C4-2B (cell line): Measurements from ENCODE around the gene PRH2.

Source experiments
- ZFX ChIP-seq: fragments of 450-650 bp; IDR thresholded peaks from 2 replicates; pipeline ENCODE4 v1.6.1; 2017
- TF ChIP-seq, protein P1 (sequence below): fragments of 450-650 bp; conservative IDR thresholded peaks from 2 replicates; pipeline ENCODE4 v1.5.1; 2017; ENCODE audit warnings: mild to moderate bottlenecking

DNA sequence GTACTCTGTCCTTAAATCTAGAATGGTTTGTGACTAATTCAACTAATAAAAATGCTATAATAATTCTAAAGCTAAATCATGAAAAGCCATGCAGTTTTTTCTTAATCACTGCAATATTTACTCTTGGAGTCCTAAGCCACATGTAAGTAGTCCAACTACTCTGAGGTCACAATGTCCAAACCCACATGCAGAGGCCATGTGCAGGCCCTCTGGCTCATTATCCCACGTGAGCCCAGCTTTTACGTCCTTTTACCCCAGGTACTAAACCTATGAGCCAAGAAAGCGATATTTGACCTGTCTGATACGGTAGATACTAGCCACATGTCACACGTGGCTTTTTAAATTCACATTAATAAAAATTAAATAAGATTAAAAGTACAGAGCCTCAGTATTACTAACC, 32.2 kb upstream of the PRH2 start:
- TF ChIP-seq, protein P1, sequence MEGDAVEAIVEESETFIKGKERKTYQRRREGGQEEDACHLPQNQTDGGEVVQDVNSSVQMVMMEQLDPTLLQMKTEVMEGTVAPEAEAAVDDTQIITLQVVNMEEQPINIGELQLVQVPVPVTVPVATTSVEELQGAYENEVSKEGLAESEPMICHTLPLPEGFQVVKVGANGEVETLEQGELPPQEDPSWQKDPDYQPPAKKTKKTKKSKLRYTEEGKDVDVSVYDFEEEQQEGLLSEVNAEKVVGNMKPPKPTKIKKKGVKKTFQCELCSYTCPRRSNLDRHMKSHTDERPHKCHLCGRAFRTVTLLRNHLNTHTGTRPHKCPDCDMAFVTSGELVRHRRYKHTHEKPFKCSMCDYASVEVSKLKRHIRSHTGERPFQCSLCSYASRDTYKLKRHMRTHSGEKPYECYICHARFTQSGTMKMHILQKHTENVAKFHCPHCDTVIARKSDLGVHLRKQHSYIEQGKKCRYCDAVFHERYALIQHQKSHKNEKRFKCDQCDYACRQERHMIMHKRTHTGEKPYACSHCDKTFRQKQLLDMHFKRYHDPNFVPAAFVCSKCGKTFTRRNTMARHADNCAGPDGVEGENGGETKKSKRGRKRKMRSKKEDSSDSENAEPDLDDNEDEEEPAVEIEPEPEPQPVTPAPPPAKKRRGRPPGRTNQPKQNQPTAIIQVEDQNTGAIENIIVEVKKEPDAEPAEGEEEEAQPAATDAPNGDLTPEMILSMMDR = no peak
- no peak for TF ChIP-seq ZFX
